HUES64 (cell line): ENCODE results near the gene PFKFB4.

ENCODE experiments used
- H3K27ac ChIP-seq: 2 replicates; pipeline ENCODE4 v1.7.0; 2013; ENCODE audit warnings: low read depth, low read length, inconsistent platforms
- H3K27me3 ChIP-seq: 2 replicates; pipeline ENCODE4 v1.6.1; 2013; ENCODE audit warnings: mild to moderate bottlenecking, low read length; ENCODE audit not compliant: insufficient read depth
- H3K36me3 ChIP-seq: 2 replicates; pipeline ENCODE4 v1.6.1; 2013; ENCODE audit warnings: mild to moderate bottlenecking, low read length; ENCODE audit not compliant: insufficient read depth
- H3K4me1 ChIP-seq: 2 replicates; pipeline ENCODE4 v1.6.1; 2013; ENCODE audit warnings: mild to moderate bottlenecking, low read length, moderate library complexity; ENCODE audit not compliant: insufficient read depth
- H3K4me3 ChIP-seq: 2 replicates; pipeline ENCODE4 v1.5.1; 2013; ENCODE audit warnings: mild to moderate bottlenecking, low read length, moderate library complexity
- H3K9ac ChIP-seq: 2 replicates; pipeline ENCODE4 v1.6.1; 2013; ENCODE audit warnings: mild to moderate bottlenecking, low read depth, low read length
- H3K9me3 ChIP-seq: 2 replicates; pipeline ENCODE4 v1.6.1; 2013; ENCODE audit warnings: low read depth, low read length; ENCODE audit not compliant: insufficient read depth
- WGBS: fragments of 150-250, 120-280 bp; methylation state at CpG from one replicate; pipeline ENCODE4 v1.1.7; 2013; ENCODE audit warnings: missing lambda C conversion rate; 5-methylcytosine and 5-hydroxymethylcytosine counted together

PFKFB4 gene

GRCh38 chr3:48469046-48469915 lies 87.3 kb downstream of the PFKFB4 start:
- no peak overlapping the region for H3K4me3 ChIP-seq
- no peak overlapping the region for H3K27ac ChIP-seq
- H3K9ac ChIP-seq, result no peak overlapping the region
- H3K36me3 ChIP-seq, result peaks cover 38% of the 10 kb centered on the region
- H3K9me3 ChIP-seq, result no peaks in the 10 kb centered on the region
- H3K4me1 ChIP-seq, result peaks cover 17% of the 10 kb centered on the region
- H3K27me3 ChIP-seq, result no peaks in the 10 kb centered on the region
- 94% methylated on average over 28 of the region's 29 CpGs for WGBS

- Histone ChIP-seq H3K27me3 (no peaks in the 10 kb centered on the region), H3K27ac (no peak overlapping the region), H3K9me3 (no peaks in the 10 kb centered on the region), H3K4me1 (peaks cover 10% of the 10 kb centered on the region), H3K36me3 (peaks cover 38% of the 10 kb centered on the region), H3K4me3 (no peak overlapping the region), H3K9ac (no peak overlapping the region)
- WGBS, result 93% methylated on average over 8 of the region's 8 CpGs
Measured at GRCh38 chr3:48468329-48468731, 88.3 kb downstream of the PFKFB4 start.
